SKM-1 (cell line): ENCODE measurements around the gene HLA-E.
"Not testable (repeated sequence)": the region's sequence is repeated elsewhere in the genome, so short reads cannot be mapped to it uniquely, and the experiment has no call there.

Experiments used
- DNase-seq: peaks from one replicate; lab custom pipeline; 2025; ENCODE audit not compliant: unreplicated experiment; lab: John Stamatoyannopoulos, UW

HLA-E gene

DNA sequence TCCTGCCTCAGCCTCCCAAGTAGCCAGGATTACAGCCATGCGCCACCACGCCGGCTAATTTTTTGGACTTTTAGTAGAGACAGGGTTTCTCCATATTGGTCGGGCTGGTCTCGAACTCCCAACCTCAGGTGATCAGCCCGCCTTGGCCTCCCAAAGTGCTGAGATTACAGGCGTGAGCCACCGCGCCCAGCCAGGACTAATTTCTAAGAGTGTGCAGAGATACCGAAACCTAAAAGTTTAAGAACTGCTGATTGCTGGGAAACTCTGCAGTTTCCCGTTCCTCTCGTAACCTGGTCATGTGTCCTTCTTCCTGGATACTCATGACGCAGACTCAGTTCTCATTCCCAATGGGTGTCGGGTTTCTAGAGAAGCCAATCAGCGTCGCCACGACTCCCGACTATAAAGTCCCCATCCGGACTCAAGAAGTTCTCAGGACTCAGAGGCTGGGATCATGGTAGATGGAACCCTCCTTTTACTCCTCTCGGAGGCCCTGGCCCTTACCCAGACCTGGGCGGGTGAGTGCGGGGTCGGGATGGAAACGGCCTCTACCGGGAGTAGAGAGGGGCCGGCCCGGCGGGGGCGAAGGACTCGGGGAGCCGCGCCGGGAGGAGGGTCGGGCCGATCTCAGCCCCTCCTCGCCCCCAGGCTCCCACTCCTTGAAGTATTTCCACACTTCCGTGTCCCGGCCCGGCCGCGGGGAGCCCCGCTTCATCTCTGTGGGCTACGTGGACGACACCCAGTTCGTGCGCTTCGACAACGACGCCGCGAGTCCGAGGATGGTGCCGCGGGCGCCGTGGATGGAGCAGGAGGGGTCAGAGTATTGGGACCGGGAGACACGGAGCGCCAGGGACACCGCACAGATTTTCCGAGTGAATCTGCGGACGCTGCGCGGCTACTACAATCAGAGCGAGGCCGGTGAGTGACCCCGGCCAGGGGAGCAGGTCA, at the start of gene HLA-E:
HLA-E (plus strand) TSS at position 429 of the 945 bp plus-strand sequence; CDS start at position 452, 23 bp downstream.
- DNase-seq = peak; percentile 99

DNA sequence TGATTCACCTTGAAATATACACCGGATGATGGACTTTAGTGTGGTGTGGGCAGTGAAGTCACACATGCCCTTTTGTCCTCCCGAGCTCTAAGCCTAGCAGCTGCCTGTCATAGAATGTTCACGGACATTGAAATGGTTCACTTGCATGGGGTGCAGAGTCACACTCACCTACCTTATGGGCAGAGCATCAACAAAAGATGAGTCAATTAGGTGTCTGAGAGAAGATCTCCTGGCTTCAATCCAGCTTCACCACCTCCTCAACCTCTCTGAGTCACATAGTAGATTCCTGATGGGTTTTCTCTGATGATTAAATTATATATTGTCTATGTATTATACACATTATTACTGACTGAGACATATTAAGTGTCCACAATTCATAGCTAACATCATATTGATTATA, 48.1 kb upstream of the HLA-E start:
- no peak for DNase-seq

DNA sequence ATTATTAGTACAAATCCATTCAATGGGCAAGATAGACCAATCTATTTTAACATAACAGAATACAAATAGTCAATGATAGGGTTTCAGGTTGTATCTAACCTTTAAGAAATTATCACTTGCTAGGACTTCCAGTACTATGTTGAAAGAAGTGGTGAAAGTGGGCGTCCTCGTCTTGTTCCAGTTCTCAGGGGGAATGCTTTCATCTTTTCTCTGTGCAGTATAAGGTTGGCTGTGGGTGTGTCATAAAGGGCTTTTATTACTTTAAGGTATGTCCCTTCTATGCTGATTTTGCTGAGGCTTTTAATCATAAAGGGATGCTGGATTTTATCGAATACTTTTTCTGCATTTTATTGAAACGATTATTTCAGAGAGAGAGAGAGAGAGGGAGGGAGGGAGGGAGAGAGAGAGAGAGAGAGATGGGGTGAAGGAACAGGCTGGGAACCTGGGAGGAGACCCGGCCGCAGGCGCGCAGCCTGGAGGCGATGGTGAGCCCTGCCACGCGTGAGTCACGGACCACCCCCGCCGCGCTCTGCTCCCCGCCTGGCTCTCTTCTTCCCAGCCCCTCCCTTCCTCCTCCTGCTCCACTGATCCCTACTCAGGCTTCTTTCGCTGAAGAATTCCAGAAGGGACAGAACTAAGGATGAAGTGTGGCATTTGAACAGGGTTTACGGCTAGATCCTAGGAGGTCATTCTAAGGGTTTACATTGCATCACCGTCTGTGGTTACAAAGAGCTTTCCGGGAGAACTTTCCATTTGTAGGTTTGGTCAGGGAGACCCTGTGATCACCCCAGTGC, 45.5 kb upstream of the HLA-E start:
- DNase-seq = no peak

DNA sequence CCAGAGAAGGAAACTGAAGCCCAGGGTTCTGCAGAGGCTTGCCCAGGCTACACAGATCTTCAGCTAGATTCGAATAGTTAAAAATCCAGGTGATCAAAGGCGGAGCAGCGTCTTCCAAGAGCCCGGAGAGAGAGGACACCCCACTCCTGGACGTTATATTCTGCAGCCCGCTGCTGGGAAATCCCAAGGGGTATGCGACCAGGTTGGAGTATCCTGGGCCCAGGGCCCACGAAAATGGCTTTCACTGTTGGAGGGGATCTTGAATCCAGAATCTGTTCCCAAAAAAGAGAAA, 44.9 kb upstream of the HLA-E start:
- no peak for DNase-seq

DNA sequence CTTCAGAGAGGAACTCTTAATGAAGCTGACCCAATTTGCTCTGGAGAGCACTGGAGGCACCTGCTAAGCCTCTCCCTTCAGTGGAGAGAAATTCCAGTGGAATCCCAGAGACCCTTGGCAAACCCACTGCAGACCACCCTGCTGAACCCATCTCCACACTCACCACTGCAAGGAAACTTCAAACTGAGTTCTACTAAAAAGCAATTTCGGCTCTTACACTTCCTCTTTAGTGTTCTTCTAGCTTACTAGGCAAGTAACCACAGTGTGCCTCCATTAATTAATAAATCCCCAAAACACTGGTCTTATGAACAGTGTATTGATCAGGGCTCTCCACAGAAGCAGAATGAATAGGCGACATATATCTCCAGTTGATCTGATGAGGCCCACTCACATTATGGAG, 43.0 kb upstream of the HLA-E start:
- DNase-seq = no peak

DNA sequence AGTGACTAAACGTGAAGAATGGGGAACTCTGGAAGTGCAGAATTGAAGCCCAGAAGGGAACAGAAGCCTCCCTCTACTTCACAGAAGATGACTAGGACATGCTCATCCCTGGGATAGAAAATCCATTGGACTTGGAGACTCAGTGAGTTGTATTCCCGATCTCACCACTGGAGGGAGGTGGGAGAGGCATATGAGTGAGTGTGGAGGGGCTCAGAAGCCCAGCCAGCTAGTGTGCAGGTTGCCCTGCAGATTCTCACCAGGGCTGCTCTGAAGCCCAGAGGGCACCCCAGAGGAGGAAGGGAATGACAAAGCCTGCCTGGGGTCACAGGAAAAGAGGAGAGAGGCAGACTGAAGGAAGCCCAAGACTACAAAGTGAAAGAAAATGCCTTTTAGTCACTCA, 42.1 kb upstream of the HLA-E start:
- DNase-seq = no peak

DNA sequence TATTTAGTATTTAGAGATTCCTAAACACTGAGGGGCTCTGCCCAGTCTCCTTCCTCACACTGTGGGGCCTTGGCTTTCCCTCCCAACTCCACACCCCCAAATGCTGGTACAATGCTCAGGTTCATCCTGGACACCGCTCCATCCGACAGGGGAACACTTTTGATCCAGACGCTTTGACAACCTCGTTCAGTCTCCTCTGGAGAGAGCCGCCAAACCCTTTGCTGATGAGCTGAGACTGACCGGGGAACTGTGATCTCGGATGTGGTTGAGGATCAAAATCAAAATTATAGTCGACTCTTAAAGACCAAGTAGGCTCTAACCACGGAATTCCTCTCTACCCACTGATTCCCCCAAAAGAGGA, 38.8 kb upstream of the HLA-E start:
- DNase-seq = no peak

DNA sequence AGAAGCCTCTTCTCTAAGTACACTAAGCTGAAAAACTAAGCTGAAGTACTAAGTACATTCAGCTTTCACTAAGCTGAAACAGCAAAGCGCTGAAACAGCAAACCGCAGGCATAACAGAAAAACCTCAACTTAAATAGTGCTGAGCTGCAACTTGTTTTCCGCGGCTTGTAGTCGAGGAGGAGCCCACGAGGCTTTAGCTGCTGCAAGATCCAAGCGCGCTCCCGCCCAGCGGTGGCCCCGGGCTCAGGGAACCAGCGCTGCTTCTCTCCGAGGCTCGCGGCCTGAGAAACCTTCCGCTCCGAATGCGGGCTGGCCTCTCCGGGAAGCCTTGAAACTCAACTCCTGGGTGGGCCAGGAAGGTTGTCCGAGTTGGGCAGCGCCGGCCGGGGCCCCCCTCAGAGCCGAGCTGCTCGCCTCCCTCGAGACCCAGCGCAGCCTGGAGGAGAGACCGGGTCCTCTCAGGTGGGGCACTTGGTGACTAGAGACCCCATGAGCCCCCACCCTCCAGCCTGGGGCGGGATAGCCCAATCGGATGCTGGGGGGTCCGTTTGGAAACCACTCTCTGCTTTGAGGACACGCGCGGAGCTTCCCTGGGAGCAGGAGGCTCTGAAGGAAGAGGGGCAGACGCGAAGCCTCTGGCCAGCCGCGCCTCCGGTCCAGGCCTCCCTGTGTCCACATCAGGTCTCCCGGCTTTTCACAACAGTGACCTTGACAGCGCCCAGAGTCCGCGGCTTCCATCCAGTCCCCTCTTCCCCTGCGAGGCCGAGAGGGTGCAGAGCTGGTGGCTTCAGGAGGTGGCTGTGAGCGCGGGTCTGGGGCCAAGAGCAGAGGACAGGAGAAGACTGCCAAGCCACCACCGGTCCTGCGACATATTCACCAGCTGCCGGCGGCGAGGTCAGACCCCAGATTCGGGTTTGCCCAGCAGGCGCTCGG, 38.1 kb upstream of the HLA-E start:
- DNase-seq = no peak

DNA sequence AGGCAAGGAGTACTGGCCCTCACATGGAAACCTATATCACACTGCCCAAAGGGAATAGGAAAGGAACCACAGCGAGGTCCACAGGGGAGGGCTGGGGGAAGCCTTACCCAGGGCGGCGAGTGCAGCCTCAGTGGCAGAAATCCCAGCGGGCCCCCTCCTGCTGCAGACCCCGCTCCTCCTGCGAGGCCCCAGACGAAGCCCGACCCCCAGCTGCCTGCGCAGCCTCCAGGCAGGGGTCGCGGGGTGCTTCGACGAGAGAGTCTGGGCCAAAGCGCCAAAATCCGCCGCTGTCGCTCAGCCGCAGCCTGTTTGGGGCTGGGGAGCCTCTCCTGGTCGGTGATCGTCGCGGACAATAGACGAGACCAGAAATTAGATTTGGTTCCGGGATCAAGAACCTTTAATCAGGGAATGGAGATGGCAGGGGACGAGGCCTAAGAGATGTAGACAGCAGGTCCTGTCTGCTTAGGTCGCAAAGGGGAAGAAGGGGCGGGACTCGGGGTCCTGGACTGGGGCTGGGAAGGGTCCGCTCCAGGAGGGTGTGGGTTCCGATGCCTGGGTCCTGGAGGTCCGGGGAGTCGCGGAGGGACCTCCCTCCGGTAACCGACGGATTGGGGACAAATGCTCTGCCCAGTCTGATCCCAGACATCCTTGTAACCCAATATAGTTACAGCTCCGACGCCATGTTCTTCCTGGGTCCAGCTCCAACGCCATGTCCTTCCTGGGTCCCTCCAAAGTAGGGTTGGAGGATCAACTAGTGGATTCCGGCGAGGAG, 36.4 kb upstream of the HLA-E start:
- DNase-seq = no peak

DNA sequence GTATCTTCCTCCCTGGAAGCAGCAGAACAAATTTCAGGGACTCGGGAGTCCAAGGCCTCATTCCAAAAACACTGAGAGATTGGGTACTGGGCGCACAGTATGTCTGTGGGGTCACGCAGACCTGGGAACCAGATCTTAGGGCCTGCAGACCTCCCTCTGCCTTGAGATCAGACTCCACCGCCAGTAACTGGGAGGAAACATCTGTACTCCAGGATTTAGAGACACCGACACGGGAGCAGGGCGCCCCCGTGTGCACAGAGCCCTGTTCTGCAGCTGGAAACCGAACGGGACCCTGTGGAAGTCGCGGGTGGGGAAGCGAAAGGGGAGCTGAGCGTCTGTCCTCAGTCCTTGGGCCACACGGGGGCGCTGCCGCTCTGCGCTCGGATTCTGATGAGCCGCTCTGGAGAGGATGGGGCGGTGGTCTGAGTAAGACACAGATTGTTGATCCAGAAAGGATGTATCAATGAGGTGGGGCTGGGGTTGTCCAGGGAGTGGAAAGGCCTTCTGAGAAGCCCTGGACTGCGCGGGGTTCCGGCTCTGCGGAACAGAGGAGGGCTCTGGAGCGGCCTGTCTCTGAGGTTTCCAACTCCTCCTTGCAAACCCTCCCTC, 35.7 kb upstream of the HLA-E start:
- DNase-seq = peak; percentile 60

DNA sequence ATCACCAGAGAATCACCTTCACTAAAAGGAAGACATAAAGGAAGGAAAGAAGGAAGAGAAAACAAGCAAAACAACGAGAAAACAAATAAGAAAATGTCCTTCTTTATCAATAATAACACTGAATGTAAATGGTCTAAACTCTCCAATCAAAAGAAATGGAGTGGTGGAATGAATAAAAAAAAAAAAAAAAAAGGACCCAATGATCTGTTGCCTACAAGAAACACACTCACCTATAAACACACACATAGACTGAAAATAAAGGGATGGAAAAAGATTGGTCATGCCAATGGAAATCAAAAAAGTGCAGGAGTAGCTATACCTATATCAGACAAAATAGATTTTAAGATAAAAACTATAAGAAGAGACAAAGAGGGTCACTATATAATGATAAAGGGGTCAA, 30.2 kb upstream of the HLA-E start:
- no peak for DNase-seq

DNA sequence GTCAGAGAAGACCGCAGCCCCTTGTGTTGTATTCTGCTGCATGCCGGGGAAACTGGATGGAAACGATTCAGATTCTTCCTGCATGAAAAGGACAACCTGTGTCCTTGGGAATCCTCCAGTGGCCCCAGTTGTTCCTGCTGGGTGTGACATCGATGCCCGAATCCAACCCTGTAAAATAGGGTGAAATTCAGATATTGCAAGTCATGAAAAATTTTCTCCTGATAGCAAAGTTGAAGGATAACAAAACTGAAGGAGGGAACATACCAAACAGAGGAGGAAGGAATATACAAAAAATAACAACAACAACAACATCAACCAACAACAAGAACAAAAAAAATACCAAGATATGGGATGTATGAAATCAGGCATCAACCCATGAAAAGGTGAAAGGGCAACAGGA, 28.3 kb upstream of the HLA-E start:
- no peak for DNase-seq

DNA sequence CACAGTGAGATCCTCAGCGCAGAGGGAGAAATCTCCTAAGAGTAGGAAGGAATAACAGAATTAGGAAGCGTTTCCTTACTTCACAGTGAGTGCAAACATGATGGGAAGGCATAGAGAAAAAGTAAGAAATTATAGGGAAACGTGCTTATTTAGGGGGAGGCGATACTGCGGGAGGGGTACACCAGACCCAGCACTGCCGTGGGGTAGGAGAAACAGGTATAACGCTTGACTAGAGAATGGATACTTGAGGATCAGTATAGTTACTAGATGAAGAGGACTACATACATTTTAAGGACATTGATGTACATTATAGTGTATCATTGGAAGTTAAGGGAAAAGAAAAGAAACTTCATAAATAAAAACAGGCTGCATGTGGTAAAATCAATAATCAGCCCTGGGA, 26.8 kb upstream of the HLA-E start:
- DNase-seq = no peak

DNA sequence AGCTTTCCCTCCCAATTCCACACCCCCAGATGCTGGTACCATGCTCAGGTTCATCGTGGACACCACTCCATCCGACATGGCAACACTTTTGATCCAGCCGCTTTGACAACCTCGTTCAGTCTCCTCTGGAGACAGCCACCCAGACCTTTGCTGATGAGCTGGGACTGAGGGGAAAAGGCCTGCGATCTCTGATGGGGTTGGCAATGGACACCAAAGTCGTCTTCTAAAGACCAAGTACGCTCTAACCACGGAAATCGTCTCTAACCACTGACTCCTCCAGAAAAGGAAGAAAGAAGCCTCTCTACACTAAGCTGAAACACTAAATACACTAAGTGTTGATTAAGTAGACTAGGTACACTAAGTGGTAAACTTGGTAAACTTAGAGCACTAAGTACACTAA, 26.1 kb upstream of the HLA-E start:
- DNase-seq = no peak

DNA sequence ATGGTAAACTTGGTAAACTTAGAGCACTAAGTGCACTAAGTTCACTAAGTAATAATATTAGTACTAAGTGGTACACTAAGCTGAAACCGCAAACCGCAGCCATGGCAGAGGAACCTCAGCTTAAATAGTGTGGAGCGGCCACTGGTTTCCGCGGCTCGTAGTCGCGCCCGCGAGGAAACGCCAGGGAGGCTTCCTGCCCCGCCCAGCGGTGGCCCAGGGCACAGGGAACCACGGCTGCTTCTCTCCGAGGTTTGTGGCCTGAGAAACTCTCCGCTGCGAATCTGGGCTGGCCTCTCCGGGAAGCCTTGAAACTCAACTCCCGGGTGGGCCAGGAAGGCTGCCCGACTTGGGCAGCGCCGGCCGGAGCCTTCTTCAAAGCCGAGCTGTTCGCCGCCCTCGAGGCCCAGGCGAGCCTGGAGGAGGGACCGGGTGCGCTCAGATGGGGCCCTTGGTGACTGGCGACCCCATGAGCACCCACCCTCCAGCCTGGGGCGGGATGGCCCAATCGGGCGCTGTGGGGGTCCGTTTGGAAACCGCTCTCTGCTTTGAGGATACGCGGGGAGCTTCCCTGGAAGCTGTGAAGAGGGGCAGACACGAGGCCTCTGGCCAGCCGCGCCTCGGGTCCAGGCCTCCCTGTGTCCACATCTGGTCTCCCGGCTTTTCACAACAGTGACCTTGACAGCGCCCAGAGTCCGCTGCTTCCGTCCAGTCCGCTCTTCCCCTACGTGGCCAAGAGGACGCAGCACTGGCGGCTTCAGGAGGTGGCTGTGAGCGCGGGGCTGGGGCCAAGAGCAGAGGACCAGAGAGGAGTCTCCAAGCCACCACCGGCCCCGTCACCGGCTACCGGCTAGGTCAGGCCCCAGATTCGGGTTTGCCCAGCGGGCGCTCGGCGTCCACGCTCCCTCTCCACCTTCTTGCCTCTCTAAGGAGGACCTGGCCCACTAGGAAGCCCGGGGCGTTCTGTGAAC, 25.4 kb upstream of the HLA-E start:
- no peak for DNase-seq

DNA sequence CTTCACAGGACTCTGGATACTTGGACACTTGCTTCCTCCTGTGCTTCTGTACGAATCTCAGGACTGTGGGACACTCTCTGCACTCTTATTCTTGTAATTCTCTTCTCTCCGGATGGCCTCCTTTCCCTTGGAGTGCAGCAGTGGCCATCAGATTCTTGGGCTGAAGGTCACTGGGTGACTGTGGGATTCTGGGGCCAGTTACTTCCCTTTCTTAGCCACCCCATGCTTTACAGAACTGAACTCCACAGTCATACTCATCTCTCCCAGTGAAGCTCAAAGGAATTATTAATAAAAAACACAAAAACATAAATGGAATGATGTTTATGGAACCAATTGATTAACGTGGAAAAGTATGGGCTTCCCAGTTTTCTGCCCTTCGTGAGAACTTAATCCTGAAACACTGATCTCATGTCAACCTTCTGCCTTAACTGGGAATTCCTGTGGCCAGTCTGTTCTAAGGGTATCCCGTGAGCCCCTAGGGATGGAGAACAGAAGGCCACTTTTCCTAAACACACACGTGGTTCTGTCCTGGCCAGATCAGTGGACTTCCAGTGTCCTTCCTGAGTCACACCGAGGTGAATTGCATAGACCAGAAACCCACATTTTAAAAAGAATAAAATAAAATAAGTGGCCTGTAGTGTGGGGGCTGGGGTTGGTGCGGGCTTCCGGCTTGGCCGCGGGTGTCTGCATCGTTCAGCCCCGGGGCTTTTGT, 23.6 kb upstream of the HLA-E start:
- DNase-seq = no peak

DNA sequence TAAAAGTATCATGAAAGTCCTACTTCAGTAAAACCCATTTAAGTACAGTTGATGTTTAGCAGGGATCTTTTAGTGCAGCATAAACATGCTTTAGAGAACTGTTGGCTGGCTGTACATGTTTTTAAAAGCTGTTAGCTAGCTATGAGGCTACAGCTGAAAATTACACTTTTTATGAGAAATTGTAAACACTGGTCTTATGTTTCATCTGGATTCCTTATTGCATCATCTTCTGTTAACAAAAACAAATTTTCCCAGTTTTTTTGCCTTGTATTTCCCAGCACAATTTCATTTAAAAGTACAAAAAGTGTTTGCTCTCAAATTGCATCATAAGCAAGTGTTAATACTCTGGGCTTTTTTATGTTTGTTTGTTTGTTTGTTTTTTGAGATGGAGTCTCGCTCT, 18.3 kb upstream of the HLA-E start:
- DNase-seq = no peak

DNA sequence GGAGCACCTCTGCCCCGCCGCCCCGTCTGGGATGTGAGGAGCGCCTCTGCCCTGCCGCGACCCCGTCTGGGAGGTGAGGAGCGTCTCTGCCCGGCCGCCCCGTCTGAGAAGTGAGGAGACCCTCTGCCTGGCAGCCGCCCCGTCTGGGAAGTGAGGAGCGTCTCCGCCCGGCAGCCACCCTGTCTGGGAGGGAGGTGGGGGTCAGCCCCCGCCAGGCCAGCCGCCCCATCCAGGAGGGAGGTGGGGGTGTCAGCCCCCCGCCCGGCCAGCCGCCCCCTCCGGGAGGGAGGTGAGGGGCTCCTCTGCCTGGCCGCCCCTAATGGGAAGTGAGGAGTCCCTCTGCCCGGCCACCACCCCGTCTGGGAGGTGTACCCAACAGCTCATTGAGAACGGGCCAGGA, 14.2 kb upstream of the HLA-E start:
- DNase-seq = not testable (repeated sequence)
